ENCODE measurements around the gene TM4SF1.

DNA sequence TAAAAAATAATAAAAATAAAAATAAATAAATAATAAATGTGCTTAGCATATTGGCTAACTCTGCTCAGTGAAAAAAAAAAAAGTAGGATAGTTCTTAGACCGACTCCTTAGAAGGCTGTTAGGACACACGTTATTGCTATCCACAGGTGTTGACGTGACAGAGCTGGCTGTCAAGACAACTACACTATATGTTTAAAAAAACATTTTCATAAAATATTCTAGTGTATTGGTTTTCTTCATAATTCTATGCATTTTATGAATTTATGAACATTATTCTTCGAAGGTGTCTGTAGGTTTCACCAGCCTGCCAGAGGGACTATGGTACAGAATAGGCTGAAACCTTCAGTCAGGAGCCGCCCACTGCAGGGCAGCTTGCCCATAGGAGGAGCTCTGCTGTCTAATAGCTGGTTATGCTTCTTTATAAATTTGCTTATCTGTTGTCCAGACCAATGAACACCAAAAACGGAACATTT lies 9.2 kb downstream of the TM4SF1 start:
- TF ChIP-seq, protein P1, sequence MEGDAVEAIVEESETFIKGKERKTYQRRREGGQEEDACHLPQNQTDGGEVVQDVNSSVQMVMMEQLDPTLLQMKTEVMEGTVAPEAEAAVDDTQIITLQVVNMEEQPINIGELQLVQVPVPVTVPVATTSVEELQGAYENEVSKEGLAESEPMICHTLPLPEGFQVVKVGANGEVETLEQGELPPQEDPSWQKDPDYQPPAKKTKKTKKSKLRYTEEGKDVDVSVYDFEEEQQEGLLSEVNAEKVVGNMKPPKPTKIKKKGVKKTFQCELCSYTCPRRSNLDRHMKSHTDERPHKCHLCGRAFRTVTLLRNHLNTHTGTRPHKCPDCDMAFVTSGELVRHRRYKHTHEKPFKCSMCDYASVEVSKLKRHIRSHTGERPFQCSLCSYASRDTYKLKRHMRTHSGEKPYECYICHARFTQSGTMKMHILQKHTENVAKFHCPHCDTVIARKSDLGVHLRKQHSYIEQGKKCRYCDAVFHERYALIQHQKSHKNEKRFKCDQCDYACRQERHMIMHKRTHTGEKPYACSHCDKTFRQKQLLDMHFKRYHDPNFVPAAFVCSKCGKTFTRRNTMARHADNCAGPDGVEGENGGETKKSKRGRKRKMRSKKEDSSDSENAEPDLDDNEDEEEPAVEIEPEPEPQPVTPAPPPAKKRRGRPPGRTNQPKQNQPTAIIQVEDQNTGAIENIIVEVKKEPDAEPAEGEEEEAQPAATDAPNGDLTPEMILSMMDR (IDR thresholded peaks at IDR 0.05) = no peak
- TF ChIP-seq POLR2A (IDR thresholded peaks at IDR 0.05) = no peak

Measured in prostate gland (tissue), 2 donors.